H1 (cell line): ENCODE measurements around the gene NDUFS4. TPM values are rescaled to one million over a fixed set of nuclear protein-coding genes. Genes with fewer than 3 reads are reported as not detected.

ENCODE experiments used
- CTCF ChIA-PET: fragments of 300-600 bp; sonication (Branson Sonifier 250); formaldehyde crosslinking; loops from one replicate; lab custom pipeline; 2021; ENCODE audit not compliant: partially characterized antibody; lab: Charles Lee
- POLR2A ChIA-PET: fragments of 300-600 bp; sonication (Branson Sonifier 250); formaldehyde crosslinking; loops from one replicate; lab custom pipeline; 2021; ENCODE audit warnings: inconsistent platforms; ENCODE audit not compliant: partially characterized antibody; lab: Charles Lee
- DNase-seq, 2 experiments: peaks; one replicate each; pipeline versions ENCODE4 v3.0.0 to v3.0.0-alpha.2; 2010 to 2022; ENCODE audit warnings: low spot score in 2 of 2, low read depth in 1 of 2, mixed read lengths in 1 of 2
- FAIRE-seq: peaks from 2 replicates; lab custom pipeline; 2011; peaks lifted over from hg19 to GRCh38; lab: Jason Lieb, UNC
- H2AFZ ChIP-seq: 2 replicates; pipeline ENCODE4 v1.8.1; 2012; ENCODE audit warnings: low read length, inconsistent platforms
- H2AK5ac ChIP-seq: 2 replicates; pipeline ENCODE4 v1.6.1; 2013; ENCODE audit warnings: low read depth, low read length
- H2BK120ac ChIP-seq: replicated peaks from 2 replicates; pipeline ENCODE3; 2013; ENCODE audit warnings: low read depth, low read length, inconsistent platforms
- H2BK12ac ChIP-seq: 2 replicates; pipeline ENCODE4 v1.6.1; 2013; ENCODE audit warnings: low read depth, low read length
- H2BK15ac ChIP-seq: 2 replicates; pipeline ENCODE4 v1.6.1; 2013; ENCODE audit warnings: low read length
- H2BK20ac ChIP-seq: 2 replicates; pipeline ENCODE4 v1.6.1; 2013; ENCODE audit warnings: low read length
- H2BK5ac ChIP-seq: 2 replicates; pipeline ENCODE4 v1.6.1; 2013; ENCODE audit warnings: low read depth, low read length
- H3K14ac ChIP-seq: 2 replicates; pipeline ENCODE4 v1.6.1; 2013; ENCODE audit warnings: inconsistent platforms; ENCODE audit not compliant: insufficient read length
- H3K18ac ChIP-seq: 2 replicates; pipeline ENCODE4 v1.6.1; 2013; ENCODE audit warnings: low read length; ENCODE audit errors: extremely low read depth
- H3K23ac ChIP-seq: 2 replicates; pipeline ENCODE4 v1.6.1; 2013; ENCODE audit warnings: inconsistent platforms; ENCODE audit not compliant: insufficient read length
- H3K23me2 ChIP-seq: 2 replicates; pipeline ENCODE4 v1.6.1; 2013; ENCODE audit warnings: low read depth, low read length
- H3K27ac ChIP-seq: 2 replicates; pipeline ENCODE4 v1.6.1; 2011; ENCODE audit warnings: low read depth, low read length, inconsistent platforms
- H3K27me3 ChIP-seq, 4 experiments: replicated peaks in 1 of 4; 1 replicate in 1 of 4; 2 replicates in 3 of 4; pipeline versions ENCODE4 v1.6.1 to v1.8.1; 2011 to 2013; ENCODE audit warnings: low read length in 3 of 4, mild to moderate bottlenecking in 3 of 4, inconsistent platforms in 2 of 4, mixed read lengths in 2 of 4, moderate library complexity in 1 of 4; ENCODE audit not compliant: control insufficient read depth in 3 of 4, insufficient read depth in 3 of 4; ENCODE audit errors: extremely low read depth in 1 of 4
- H3K36me3 ChIP-seq, 4 experiments: 2 replicates each; pipeline versions ENCODE4 v1.6.1 to v1.8.1; 2011 to 2013; ENCODE audit warnings: mild to moderate bottlenecking in 4 of 4, low read length in 3 of 4, moderate library complexity in 2 of 4, control low read depth in 1 of 4, inconsistent platforms in 1 of 4; ENCODE audit not compliant: insufficient read depth in 4 of 4, control insufficient read depth in 2 of 4
- H3K4ac ChIP-seq: replicated peaks from 2 replicates; pipeline ENCODE3; 2013; ENCODE audit warnings: low read length, low read depth, mixed read lengths, inconsistent platforms; ENCODE audit not compliant: insufficient read length
- H3K4me1 ChIP-seq, 4 experiments: replicated peaks in 1 of 4; 1 replicate in 1 of 4; 2 replicates in 3 of 4; pipeline versions ENCODE4 v1.6.1 to v1.8.1; 2011 to 2013; ENCODE audit warnings: low read length in 3 of 4, inconsistent platforms in 2 of 4, mixed read lengths in 1 of 4; ENCODE audit not compliant: insufficient read depth in 4 of 4, control insufficient read depth in 3 of 4
- H3K4me2 ChIP-seq, 2 experiments: 2 replicates each; pipeline versions ENCODE4 v1.6.1 to v1.8.1; 2011 to 2013; ENCODE audit warnings: low read depth in 2 of 2, low read length in 2 of 2, control low read depth in 1 of 2, inconsistent platforms in 1 of 2, mild to moderate bottlenecking in 1 of 2; ENCODE audit not compliant: insufficient read depth in 1 of 2
- H3K4me3 ChIP-seq, 4 experiments: fragments of 200-600, 300-600 bp in 1 of 4; sonication (generic), shearing (Covaris generic), sonication (Bioruptor Twin) in 1 of 4; 2 replicates each; pipeline versions ENCODE4 v1.5.1 to v1.8.1; 2011 to 2016; ENCODE audit warnings: low read length in 4 of 4, low read depth in 3 of 4, control low read depth in 2 of 4, inconsistent platforms in 2 of 4, mild to moderate bottlenecking in 2 of 4, mixed read lengths in 1 of 4, moderate library complexity in 1 of 4; ENCODE audit not compliant: insufficient read depth in 2 of 4; ENCODE audit errors: extremely low read depth in 1 of 4
- H3K56ac ChIP-seq: replicated peaks from 2 replicates; pipeline ENCODE3; 2013; ENCODE audit warnings: low read depth, mild to moderate bottlenecking, mixed read lengths, low read length, inconsistent platforms; ENCODE audit not compliant: insufficient read length
- H3K79me1 ChIP-seq: 2 replicates; pipeline ENCODE4 v1.6.1; 2013; ENCODE audit warnings: low read depth, low read length, control low read depth
- H3K79me2 ChIP-seq, 2 experiments: 2 replicates each; pipeline versions ENCODE4 v1.6.1 to v1.8.1; 2012 to 2013; ENCODE audit warnings: low read length in 2 of 2, mild to moderate bottlenecking in 2 of 2, inconsistent platforms in 1 of 2; ENCODE audit not compliant: insufficient read depth in 2 of 2, control insufficient read depth in 1 of 2
- H3K9ac ChIP-seq, 4 experiments: replicated peaks in 1 of 4; 1 replicate in 1 of 4; 2 replicates in 3 of 4; pipeline versions ENCODE4 v1.6.1 to v1.8.1; 2011 to 2013; ENCODE audit warnings: low read depth in 3 of 4, low read length in 3 of 4, control low read depth in 2 of 4, mild to moderate bottlenecking in 2 of 4, moderate library complexity in 2 of 4, inconsistent platforms in 1 of 4; ENCODE audit errors: extremely low read depth in 1 of 4
- H3K9me3 ChIP-seq, 2 experiments: 2 replicates each; pipeline versions ENCODE4 v1.6.1 to v1.8.1; 2012 to 2013; ENCODE audit warnings: mild to moderate bottlenecking in 2 of 2, moderate library complexity in 2 of 2, control low read depth in 1 of 2, inconsistent platforms in 1 of 2, low read depth in 1 of 2, low read length in 1 of 2, mixed read lengths in 1 of 2; ENCODE audit not compliant: insufficient read depth in 2 of 2
- H4K20me1 ChIP-seq, 2 experiments: replicated peaks in 1 of 2; 2 replicates each; pipeline versions ENCODE3 to v1.8.1; 2011 to 2013; ENCODE audit warnings: inconsistent platforms in 2 of 2, low read length in 2 of 2, mild to moderate bottlenecking in 1 of 2; ENCODE audit not compliant: insufficient read depth in 2 of 2, control insufficient read depth in 1 of 2
- H4K5ac ChIP-seq: 2 replicates; pipeline ENCODE4 v1.6.1; 2013; ENCODE audit warnings: low read length, low read depth, mixed read lengths, inconsistent platforms; ENCODE audit not compliant: insufficient read length
- H4K8ac ChIP-seq: 2 replicates; pipeline ENCODE4 v1.8.0; 2013; ENCODE audit warnings: mild to moderate bottlenecking, moderate library complexity, low read length, inconsistent platforms; ENCODE audit not compliant: insufficient read depth; ENCODE audit errors: extremely low read depth
- H4K91ac ChIP-seq: replicated peaks from 2 replicates; pipeline ENCODE3; 2013; ENCODE audit warnings: low read length, mixed read lengths, inconsistent platforms; ENCODE audit not compliant: insufficient read length
- ASH2L ChIP-seq: fragments of 200-600, 300-600 bp; sonication (generic); IDR thresholded peaks from one replicate; pipeline ENCODE4 v1.7.1; 2017; ENCODE audit warnings: low read length
- CBX8 ChIP-seq: fragments of 300-800, 300-1000 bp; sonication (generic); IDR thresholded peaks from 2 replicates; pipeline ENCODE4 v1.7.1; 2016; ENCODE audit warnings: low read depth, low read length, borderline replicate concordance
- E2F6 ChIP-seq: IDR thresholded peaks from 2 replicates; pipeline ENCODE4 v1.6.1; 2012; ENCODE audit warnings: inconsistent platforms
- EZH2 ChIP-seq: fragments of 200-600 bp; sonication (generic); IDR thresholded peaks from 2 replicates; pipeline ENCODE4 v1.7.1; 2012; ENCODE audit warnings: low read depth, mild to moderate bottlenecking, moderate library complexity, low read length, inconsistent platforms; ENCODE audit not compliant: severe bottlenecking
- KDM1A ChIP-seq: fragments of 200-600, 300-600 bp; sonication (generic); IDR thresholded peaks from 2 replicates; pipeline ENCODE4 v1.7.1; 2016; ENCODE audit warnings: mild to moderate bottlenecking, low read length, borderline replicate concordance
- KDM5A ChIP-seq: fragments of 200-600 bp; IDR thresholded peaks from 2 replicates; pipeline ENCODE4 v1.7.1; 2012; ENCODE audit warnings: mild to moderate bottlenecking, low read length, inconsistent platforms, mixed read lengths
- NANOG ChIP-seq: IDR thresholded peaks from 2 replicates; pipeline ENCODE4 v1.6.1; 2011; ENCODE audit warnings: low read length, low read depth, mild to moderate bottlenecking, inconsistent platforms; ENCODE audit not compliant: insufficient read depth, poor library complexity, severe bottlenecking
- RBBP5 ChIP-seq: IDR thresholded peaks from 2 replicates; pipeline ENCODE4 v1.7.1; 2012; ENCODE audit warnings: low read depth, mild to moderate bottlenecking, inconsistent platforms, low read length, moderate library complexity, borderline replicate concordance
- SAP30 ChIP-seq: fragments of 300-600 bp; sonication (generic); IDR thresholded peaks from 2 replicates; pipeline ENCODE4 v1.7.1; 2012; ENCODE audit warnings: low read length, moderate library complexity, mild to moderate bottlenecking, inconsistent platforms; ENCODE audit not compliant: insufficient read depth, insufficient replicate concordance
- SIN3A ChIP-seq, 2 experiments: IDR thresholded peaks in 1 of 2; conservative IDR thresholded peaks in 1 of 2; 2 replicates each; pipeline ENCODE4 v1.6.1; 2011 to 2012; ENCODE audit warnings: low read length in 2 of 2, improper control_type of control experiment in 1 of 2, low read depth in 1 of 2, mild to moderate bottlenecking in 1 of 2
- SP2 ChIP-seq: IDR thresholded peaks from 2 replicates; pipeline ENCODE4 v1.6.1; 2012; ENCODE audit warnings: mild to moderate bottlenecking, low read length, inconsistent platforms
- SRF ChIP-seq: IDR thresholded peaks from 2 replicates; pipeline ENCODE4 v1.6.1; 2011; ENCODE audit warnings: mild to moderate bottlenecking, low read depth, low read length, moderate library complexity
- TEAD4 ChIP-seq: IDR thresholded peaks from 2 replicates; pipeline ENCODE4 v1.6.1; 2012; ENCODE audit warnings: low read depth, low read length, inconsistent platforms, mixed read lengths
- WGBS, 2 experiments: shearing (Covaris generic) in 1 of 2; methylation state at CpG; one replicate each; pipeline versions ENCODE4 v1.1.6 to v1.1.7; 2013 to 2015; ENCODE audit warnings: low lambda C conversion rate in 2 of 2, mixed read lengths in 2 of 2, inconsistent platforms in 1 of 2, low coverage in 1 of 2, missing lambda C conversion rate in 1 of 2; ENCODE audit not compliant: insufficient replicate concordance in 2 of 2, insufficient coverage in 1 of 2, insufficient read length in 1 of 2; ENCODE audit errors: extremely low coverage in 1 of 2, missing lambda C conversion rate in 1 of 2; 5-methylcytosine and 5-hydroxymethylcytosine counted together
- polyA plus RNA-seq, 7 experiments: library from polyadenylated mRNA; depleted of rRNA in 3 of 7; stranded (reverse) in 5 of 7; unstranded in 2 of 7; fragments of >200 nt in 5 of 7; fragments of 200-250 nt in 2 of 7; gene quantifications; 1 replicate in 5 of 7; 2 replicates in 1 of 7; 4 replicates in 1 of 7; pipeline versions ENCODE4 v1.2.1 to v1.2.3, GENCODE V29; 2011 to 2013; ENCODE audit warnings: missing spikeins in 2 of 7, mixed read lengths in 2 of 7
- total RNA-seq: library from RNA; stranded (reverse); fragmentation: NEBNext Ultra II Directional; extraction: Animal tissue kit (Norgen Biotek cat#: 25700); gene quantifications from 2 replicates; pipeline ENCODE4 v1.2.1, GENCODE V29; 2021

NDUFS4 gene
- total and polyA plus RNA-seq, 2 of the 8 experiments (the other 6 are each of a cell fraction or from before 2014, with no cell fraction given): 74.6 to 75.9 TPM

GRCh38 chr5:53515988-53516387, 44.5 kb upstream of the NDUFS4 start:
- H2BK20ac ChIP-seq: no peak overlapping the region
- no peak overlapping the region for H2BK120ac ChIP-seq
- H3K23me2 ChIP-seq: no peaks in the 10 kb centered on the region
- no peaks in the 10 kb centered on the region for H3K9me3 ChIP-seq
- H2AK5ac ChIP-seq: no peak overlapping the region
- H2BK5ac ChIP-seq: no peak overlapping the region
- H4K91ac ChIP-seq: no peak overlapping the region
- H4K20me1 ChIP-seq: no peaks in the 10 kb centered on the region
- no peaks in the 10 kb centered on the region for H3K4me1 ChIP-seq
- H4K5ac ChIP-seq: no peak overlapping the region
- H3K79me2 ChIP-seq: no peaks in the 10 kb centered on the region
- H3K18ac ChIP-seq: no peak overlapping the region
- POLR2A ChIA-PET: no interaction called here
- no peak overlapping the region for H4K8ac ChIP-seq
- FAIRE-seq (no peak), DNase-seq (no peak)
- no peak overlapping the region for H2AFZ ChIP-seq
- H2BK15ac ChIP-seq: no peak overlapping the region
- H3K23ac ChIP-seq: no peak overlapping the region
- no peaks in the 10 kb centered on the region for H3K36me3 ChIP-seq
- no peaks in the 10 kb centered on the region for H3K27me3 ChIP-seq
- H3K14ac ChIP-seq: no peak overlapping the region
- H2BK12ac ChIP-seq: no peak overlapping the region
- H3K56ac ChIP-seq: no peak overlapping the region
- H3K27ac ChIP-seq: no peak overlapping the region
- H3K4me3 ChIP-seq: no peak overlapping the region
- no peak overlapping the region for H3K4ac ChIP-seq
- no peak overlapping the region for H3K4me2 ChIP-seq
- no peaks in the 10 kb centered on the region for H3K79me1 ChIP-seq
- no peak overlapping the region for H3K9ac ChIP-seq
- 93% methylated on average over 6 of the region's 6 CpGs; no CpG with 5 or more reads in 1 of the 2 experiments for WGBS, 2 experiments
- CTCF ChIA-PET: no interaction called here
- no peak for TF ChIP-seq ASH2L
- TF ChIP-seq SRF: no peak
- no peak for TF ChIP-seq KDM5A
- no peak for TF ChIP-seq TEAD4
- no peak for TF ChIP-seq SIN3A (conservative IDR thresholded peaks at IDR 0.05 in 1 of 2, IDR thresholded peaks at IDR 0.05 in 1 of 2; ENCODE audit: low read depth in 1 of 2, low read length in 2 of 2)
- no peak for TF ChIP-seq SAP30
- TF ChIP-seq CBX8: no peak
- no peak for TF ChIP-seq EZH2
- no peak for TF ChIP-seq KDM1A
- no peak for TF ChIP-seq SP2
- no peak for TF ChIP-seq RBBP5
- TF ChIP-seq NANOG: no peak
- no peak for TF ChIP-seq E2F6
